Measurements from ENCODE around the gene DPYD.

DNA sequence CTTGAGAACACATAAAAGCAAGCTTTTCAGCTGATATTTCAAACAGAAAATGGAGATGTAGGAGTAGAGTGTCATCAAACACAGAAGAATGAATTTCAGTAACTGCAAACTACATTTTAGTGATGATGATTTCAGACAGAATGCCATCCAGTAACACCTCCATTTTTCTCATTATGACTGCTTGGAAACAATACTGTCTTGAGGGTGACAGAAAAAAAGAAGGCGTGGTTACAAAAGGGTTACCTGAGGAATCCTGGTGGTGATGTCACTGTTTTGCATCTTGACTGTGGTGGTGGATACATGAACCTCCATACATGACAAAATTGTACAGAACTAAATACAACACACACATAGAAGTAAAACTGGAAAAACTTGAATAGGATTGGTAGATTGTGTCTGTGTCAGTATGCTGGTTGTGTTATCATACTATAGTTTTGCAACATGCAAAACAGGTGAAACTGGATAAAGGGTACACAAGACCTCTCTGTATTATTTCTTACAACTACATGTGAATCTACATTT, 823.4 kb downstream of the DPYD start:
- TF ChIP-seq POLR2A (IDR thresholded peaks at IDR 0.05), result no peak
- TF ChIP-seq, protein P1, sequence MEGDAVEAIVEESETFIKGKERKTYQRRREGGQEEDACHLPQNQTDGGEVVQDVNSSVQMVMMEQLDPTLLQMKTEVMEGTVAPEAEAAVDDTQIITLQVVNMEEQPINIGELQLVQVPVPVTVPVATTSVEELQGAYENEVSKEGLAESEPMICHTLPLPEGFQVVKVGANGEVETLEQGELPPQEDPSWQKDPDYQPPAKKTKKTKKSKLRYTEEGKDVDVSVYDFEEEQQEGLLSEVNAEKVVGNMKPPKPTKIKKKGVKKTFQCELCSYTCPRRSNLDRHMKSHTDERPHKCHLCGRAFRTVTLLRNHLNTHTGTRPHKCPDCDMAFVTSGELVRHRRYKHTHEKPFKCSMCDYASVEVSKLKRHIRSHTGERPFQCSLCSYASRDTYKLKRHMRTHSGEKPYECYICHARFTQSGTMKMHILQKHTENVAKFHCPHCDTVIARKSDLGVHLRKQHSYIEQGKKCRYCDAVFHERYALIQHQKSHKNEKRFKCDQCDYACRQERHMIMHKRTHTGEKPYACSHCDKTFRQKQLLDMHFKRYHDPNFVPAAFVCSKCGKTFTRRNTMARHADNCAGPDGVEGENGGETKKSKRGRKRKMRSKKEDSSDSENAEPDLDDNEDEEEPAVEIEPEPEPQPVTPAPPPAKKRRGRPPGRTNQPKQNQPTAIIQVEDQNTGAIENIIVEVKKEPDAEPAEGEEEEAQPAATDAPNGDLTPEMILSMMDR (IDR thresholded peaks at IDR 0.05), result no peak

Measured in ovary (tissue), 3 donors.